Ramos (cell line): ENCODE results near the gene ECHDC3.

Experiments used
- in situ Hi-C: fragments of 300-500 bp; cut with MboI; formaldehyde crosslinking; loops from one replicate; pipeline ENCODE4 v1.14.3; 2022; ENCODE audit warnings: low sequenced_read_pairs; ENCODE audit not compliant: unreplicated experiment

The ECHDC3 gene

GRCh38 chr10:11765141-11765540 is 23.0 kb downstream of the ECHDC3 start:
- in situ Hi-C loops: no loop called here

- in situ Hi-C loops: no loop called here
These were observed 30.6 kb downstream of the ECHDC3 start for GRCh38 chr10:11772575-11773288.

GRCh38 chr10:11773761-11774441 is 31.7 kb downstream of the ECHDC3 start:
- in situ Hi-C loops: no loop called here

GRCh38 chr10:11775412-11775811 is 33.2 kb downstream of the ECHDC3 start:
- in situ Hi-C loops: no loop called here

- in situ Hi-C loops: no loop called here
These were observed 33.9 kb downstream of the ECHDC3 start for GRCh38 chr10:11776080-11776479.

GRCh38 chr10:11781114-11781513 is 38.9 kb downstream of the ECHDC3 start:
- in situ Hi-C loops: no loop called here

- in situ Hi-C loops: no loop called here
These were observed 40.8 kb downstream of the ECHDC3 start for GRCh38 chr10:11782793-11783557.

GRCh38 chr10:11783558-11783865 is 41.3 kb downstream of the ECHDC3 start:
- in situ Hi-C loops: no loop called here

- in situ Hi-C loops: no loop called here
These were observed 45.2 kb downstream of the ECHDC3 start for GRCh38 chr10:11787374-11787773.

GRCh38 chr10:11787846-11788245 is 45.7 kb downstream of the ECHDC3 start:
- in situ Hi-C loops: no loop called here

GRCh38 chr10:11789306-11789705 is 47.1 kb downstream of the ECHDC3 start:
- in situ Hi-C loops: no loop called here

GRCh38 chr10:11789956-11790355 is 47.8 kb downstream of the ECHDC3 start:
- in situ Hi-C loops: no loop called here

GRCh38 chr10:11793762-11794479 is 51.7 kb downstream of the ECHDC3 start:
- in situ Hi-C loops: no loop called here

- in situ Hi-C loops: no loop called here
These were observed 52.4 kb downstream of the ECHDC3 start for GRCh38 chr10:11794566-11794965.

- in situ Hi-C loops: no loop called here
These were observed 53.1 kb downstream of the ECHDC3 start for GRCh38 chr10:11795101-11795920.

GRCh38 chr10:11796474-11796873 is 54.3 kb downstream of the ECHDC3 start:
- in situ Hi-C loops: no loop called here

- in situ Hi-C loops: no loop called here
These were observed 55.1 kb downstream of the ECHDC3 start for GRCh38 chr10:11797281-11797680.

GRCh38 chr10:11797847-11798633 is 55.9 kb downstream of the ECHDC3 start:
- in situ Hi-C loops: no loop called here
